Liver (tissue), 9 donors: ENCODE data around the gene ZG16B. TPM values are rescaled to one million over a fixed set of nuclear protein-coding genes. Genes with fewer than 3 reads are reported as not detected.

ENCODE experiments used
- DNase-seq: peaks from one replicate; pipeline ENCODE4 v3.0.0-alpha.2; 2017; ENCODE audit warnings: low spot score
- H3K27ac ChIP-seq, 2 donors: one replicate each; pipeline ENCODE4 v1.7.0; 2013; ENCODE audit warnings: inconsistent platforms in 2 of 2, low read length in 2 of 2, control low read depth in 1 of 2, low read depth in 1 of 2, mild to moderate bottlenecking in 1 of 2
- H3K27me3 ChIP-seq, 4 donors: one replicate each; pipeline versions ENCODE4 v1.6.1 to v1.7.0; 2013; ENCODE audit warnings: low read length in 3 of 4, inconsistent platforms in 1 of 4, mild to moderate bottlenecking in 1 of 4, moderate library complexity in 1 of 4; ENCODE audit not compliant: control insufficient read depth in 4 of 4, insufficient read depth in 4 of 4
- H3K36me3 ChIP-seq, 4 donors: one replicate each; pipeline versions ENCODE4 v1.6.1 to v1.7.0; 2013; ENCODE audit warnings: low read length in 3 of 4, mild to moderate bottlenecking in 3 of 4, low read depth in 1 of 4, moderate library complexity in 1 of 4; ENCODE audit not compliant: control insufficient read depth in 4 of 4, insufficient read depth in 3 of 4
- H3K4me1 ChIP-seq, 4 donors: one replicate each; pipeline versions ENCODE4 v1.6.1 to v1.7.0; 2013; ENCODE audit warnings: low read length in 3 of 4, mild to moderate bottlenecking in 3 of 4, moderate library complexity in 1 of 4; ENCODE audit not compliant: control insufficient read depth in 4 of 4, insufficient read depth in 4 of 4
- H3K4me3 ChIP-seq, 3 donors: one replicate each; pipeline versions ENCODE4 v1.6.1 to v1.7.0; 2013; ENCODE audit warnings: low read length in 3 of 3, control low read depth in 1 of 3, low read depth in 1 of 3, mild to moderate bottlenecking in 1 of 3
- H3K9ac ChIP-seq, 2 donors: one replicate each; pipeline ENCODE4 v1.7.0; 2013; ENCODE audit warnings: low read length in 2 of 2, mild to moderate bottlenecking in 2 of 2, moderate library complexity in 2 of 2, control low read depth in 1 of 2, low read depth in 1 of 2
- H3K9me3 ChIP-seq, 4 donors: one replicate each; pipeline versions ENCODE4 v1.6.1 to v1.7.0; 2013; ENCODE audit warnings: low read length in 3 of 4; ENCODE audit not compliant: control insufficient read depth in 4 of 4
- CTCF ChIP-seq: fragments of 150-350 bp; IDR thresholded peaks from 2 replicates; pipeline ENCODE4 v1.5.1; 2017; ENCODE audit warnings: improper control_type of control experiment, low read depth, low read length; ENCODE audit not compliant: missing input control
- EGR1 ChIP-seq, 2 donors: IDR thresholded peaks; 2 replicates each; pipeline ENCODE4 v1.6.1; 2016 to 2018; ENCODE audit warnings: antibody characterized with exemption in 2 of 2, low read depth in 2 of 2
- FOXA1 ChIP-seq: IDR thresholded peaks from 2 replicates; pipeline ENCODE4 v1.6.1; 2016; ENCODE audit warnings: antibody characterized with exemption
- FOXA2 ChIP-seq: IDR thresholded peaks from 2 replicates; pipeline ENCODE4 v1.6.1; 2016; ENCODE audit warnings: antibody characterized with exemption
- GABPA ChIP-seq, 2 donors: IDR thresholded peaks in 1 of 2; conservative IDR thresholded peaks in 1 of 2; 2 replicates each; pipeline ENCODE4 v1.6.1; 2016; ENCODE audit warnings: antibody characterized with exemption in 2 of 2, mild to moderate bottlenecking in 1 of 2, moderate library complexity in 1 of 2
- HNF4A ChIP-seq, 2 donors: conservative IDR thresholded peaks; 2 replicates each; pipeline ENCODE4 v1.6.1; 2016; ENCODE audit warnings: antibody characterized with exemption in 2 of 2, mild to moderate bottlenecking in 2 of 2
- HNF4G ChIP-seq: IDR thresholded peaks from 2 replicates; pipeline ENCODE4 v1.6.1; 2016; ENCODE audit warnings: antibody characterized with exemption
- JUND ChIP-seq, 2 donors: IDR thresholded peaks; 2 replicates each; pipeline ENCODE4 v1.6.1; 2016; ENCODE audit warnings: antibody characterized with exemption in 2 of 2
- MAX ChIP-seq: IDR thresholded peaks from 2 replicates; pipeline ENCODE4 v1.6.1; 2016; ENCODE audit warnings: antibody characterized with exemption
- NR2F2 ChIP-seq: IDR thresholded peaks from 2 replicates; pipeline ENCODE4 v1.6.1; 2016; ENCODE audit warnings: antibody characterized with exemption
- RAD21 ChIP-seq, 2 donors: IDR thresholded peaks; 2 replicates each; pipeline ENCODE4 v1.6.1; 2016; ENCODE audit warnings: antibody characterized with exemption in 2 of 2, mild to moderate bottlenecking in 2 of 2
- REST ChIP-seq: IDR thresholded peaks from 2 replicates; pipeline ENCODE4 v1.6.1; 2016; ENCODE audit warnings: antibody characterized with exemption, mild to moderate bottlenecking
- SP1 ChIP-seq: IDR thresholded peaks from 2 replicates; pipeline ENCODE4 v1.6.1; 2018; ENCODE audit warnings: antibody characterized with exemption, mild to moderate bottlenecking
- TAF1 ChIP-seq: conservative IDR thresholded peaks from 2 replicates; pipeline ENCODE4 v1.6.1; 2016; ENCODE audit warnings: antibody characterized with exemption, mild to moderate bottlenecking
- YY1 ChIP-seq: IDR thresholded peaks from 2 replicates; pipeline ENCODE4 v1.6.1; 2016; ENCODE audit warnings: antibody characterized with exemption, mild to moderate bottlenecking
- ZBTB33 ChIP-seq: IDR thresholded peaks from 2 replicates; pipeline ENCODE4 v1.6.1; 2016; ENCODE audit warnings: antibody characterized with exemption
- WGBS: extraction: QIAGEN DNeasy Blood & Tissue Kit; methylation state at CpG from one replicate; pipeline ENCODE4 v1.1.7; 2013; 5-methylcytosine and 5-hydroxymethylcytosine counted together
- polyA plus RNA-seq, 2 donors: library from polyadenylated mRNA; stranded (reverse) in 1 of 2; unstranded in 1 of 2; fragments of 200-250 nt in 1 of 2; fragments of >200 nt in 1 of 2; fragmentation: Nextera tagmentation in 1 of 2; extraction: Ambion mirVana in 1 of 2; gene quantifications; one replicate each; pipeline versions ENCODE4 v1.2.1 to v1.2.3, GENCODE V29; 2013 to 2015
- total RNA-seq, 2 donors: library from RNA; depleted of rRNA; stranded (reverse); fragments of >200 nt; gene quantifications; one replicate each; pipeline ENCODE4 v1.2.3, GENCODE V29; 2014
- donor health status: healthy.
- donor health status: healthy.
- donor health status: healthy.
- donor health status: healthy.
- donor health status: healthy.

The ZG16B gene
- total and polyA plus RNA-seq, 4 donors: 0.24 to 0.79 (median 0.43) TPM

DNA sequence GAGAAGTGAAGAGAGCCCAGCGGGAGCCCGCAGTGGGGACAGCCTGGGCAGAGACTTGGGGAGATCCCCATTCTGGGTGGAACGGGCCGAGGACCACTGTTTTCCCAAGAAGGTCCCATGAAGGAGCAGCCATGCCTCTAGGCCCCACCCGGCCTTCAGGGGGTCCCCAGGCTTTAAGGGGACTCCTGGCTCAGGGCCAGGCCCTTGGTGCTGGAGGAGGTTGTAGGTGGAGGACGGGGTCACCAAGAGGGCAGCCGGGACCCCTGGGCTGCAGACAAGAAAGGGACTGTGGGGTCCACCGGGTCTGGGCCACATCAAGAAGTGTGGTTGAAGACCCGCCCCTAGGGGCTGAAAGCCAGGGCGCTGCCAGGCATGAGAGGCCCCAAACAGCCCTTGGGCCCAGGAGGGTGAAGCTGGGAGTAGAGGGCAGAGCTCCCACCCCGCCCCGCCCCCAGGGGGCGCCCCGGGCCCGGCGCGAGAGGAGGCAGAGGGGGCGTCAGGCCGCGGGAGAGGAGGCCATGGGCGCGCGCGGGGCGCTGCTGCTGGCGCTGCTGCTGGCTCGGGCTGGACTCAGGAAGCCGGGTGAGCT is 13.3 kb upstream of the ZG16B start, which contains the start of gene PRSS21 (continued):
- TF ChIP-seq REST (no peak), EGR1 (IDR thresholded peaks at IDR 0.05; ENCODE audit: low read depth in 2 of 2) (no peak), GABPA (IDR thresholded peaks at IDR 0.05 in 1 of 2, conservative IDR thresholded peaks at IDR 0.05 in 1 of 2) (no peak), FOXA2 (no peak), YY1 (no peak), RAD21 (IDR thresholded peaks at IDR 0.05) (no peak), CTCF (no peak), FOXA1 (no peak), HNF4G (no peak)

- H3K27ac ChIP-seq: no peak overlapping the region
- no peaks in the 10 kb centered on the region for H3K36me3 ChIP-seq
- H3K9me3 ChIP-seq: no peaks in the 10 kb centered on the region
- no peak for DNase-seq
- H3K9ac ChIP-seq: no peak overlapping the region
- no peak overlapping the region for H3K4me3 ChIP-seq
- TF ChIP-seq FOXA2 (no peak), TAF1 (no peak), ZBTB33 (no peak), HNF4A (conservative IDR thresholded peaks at IDR 0.05) (no peak), REST (no peak), EGR1 (IDR thresholded peaks at IDR 0.05; ENCODE audit: low read depth in 2 of 2) (no peak), YY1 (no peak), JUND (IDR thresholded peaks at IDR 0.05) (no peak), NR2F2 (no peak), CTCF (no peak), MAX (no peak), HNF4G (no peak), SP1 (no peak)
- H3K27me3 ChIP-seq: peaks cover 0 to 3% (median 0%) of the 10 kb centered on the region in 4 donors
- H3K4me1 ChIP-seq: no peaks in the 10 kb centered on the region
- WGBS: 69% methylated on average over 68 of the region's 68 CpGs
These were observed 12.5 kb upstream of the ZG16B start for GRCh38 chr16:2817340-2818271.
